RPMI7951 (cell line): ENCODE measurements around the gene PRRC2A. TPM values are rescaled to one million over a fixed set of nuclear protein-coding genes. Genes with fewer than 3 reads are reported as not detected.

ENCODE experiments used
- DNase-seq: peaks from one replicate; pipeline ENCODE4 v3.0.0-alpha.2; 2012; ENCODE audit warnings: low read depth
- total RNA-seq: library from RNA; depleted of rRNA; stranded (reverse); fragments of >200 nt; shearing (Covaris generic); gene quantifications from 2 replicates; pipeline ENCODE4 v1.2.3, GENCODE V29; 2014

PRRC2A gene
- total RNA-seq, 1 experiment from 2014 or later: 53.7 TPM

DNA sequence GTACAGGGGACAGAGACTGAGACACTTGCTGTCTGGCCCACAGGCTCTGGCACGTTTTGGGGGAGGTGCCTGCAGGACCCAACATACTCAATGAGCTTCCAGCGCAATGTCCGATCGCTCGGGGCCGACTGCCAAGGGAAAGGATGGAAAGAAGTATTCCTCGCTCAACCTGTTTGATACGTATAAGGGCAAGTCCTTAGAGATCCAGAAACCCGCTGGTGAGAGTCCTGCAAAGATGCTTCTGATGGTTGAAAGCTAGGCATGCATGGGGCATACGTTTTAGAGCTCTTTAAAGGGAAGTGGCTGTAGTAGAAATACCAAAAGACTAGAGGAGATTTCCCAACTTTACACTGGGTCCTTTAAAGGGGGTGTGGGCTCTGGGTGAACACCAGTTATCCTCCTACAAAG lies 2.2 kb downstream of the PRRC2A start:
- DNase-seq: no peak

DNA sequence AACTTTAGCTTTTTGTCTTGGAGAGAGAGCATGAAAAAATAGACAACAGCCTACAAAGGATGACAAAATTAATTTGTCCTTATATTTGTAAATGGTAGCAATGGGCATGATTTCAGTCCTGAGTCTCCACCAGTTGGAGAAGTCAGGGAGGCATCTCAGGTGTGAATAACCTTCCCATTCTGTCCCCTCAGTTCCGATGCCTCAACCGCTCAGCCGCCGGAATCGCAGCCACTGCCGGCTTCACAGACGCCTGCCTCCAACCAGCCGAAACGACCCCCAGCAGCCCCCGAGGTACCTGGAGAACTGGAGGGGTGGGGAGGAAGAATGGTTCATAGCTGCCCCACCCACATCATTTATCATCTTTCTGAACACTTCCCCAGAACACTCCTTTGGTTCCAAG lies 3.6 kb downstream of the PRRC2A start:
- DNase-seq: no peak

DNA sequence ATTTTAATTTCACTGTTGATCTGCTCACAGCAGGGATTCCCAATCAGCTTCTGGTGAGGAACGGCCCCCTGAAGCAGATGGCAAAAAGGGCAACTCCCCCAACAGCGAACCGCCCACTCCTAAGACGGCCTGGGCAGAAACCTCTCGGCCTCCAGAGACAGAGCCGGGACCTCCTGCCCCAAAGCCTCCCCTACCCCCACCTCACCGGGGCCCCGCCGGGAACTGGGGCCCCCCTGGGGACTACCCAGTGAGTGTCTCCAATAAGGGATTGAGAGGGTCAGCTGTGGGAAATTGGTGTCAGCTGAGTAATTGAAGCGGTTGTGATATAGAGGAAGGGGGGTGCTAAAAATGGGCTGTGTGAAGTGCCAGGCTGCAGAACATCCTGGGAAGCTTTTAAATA lies 6.4 kb downstream of the PRRC2A start:
- DNase-seq: no peak

DNA sequence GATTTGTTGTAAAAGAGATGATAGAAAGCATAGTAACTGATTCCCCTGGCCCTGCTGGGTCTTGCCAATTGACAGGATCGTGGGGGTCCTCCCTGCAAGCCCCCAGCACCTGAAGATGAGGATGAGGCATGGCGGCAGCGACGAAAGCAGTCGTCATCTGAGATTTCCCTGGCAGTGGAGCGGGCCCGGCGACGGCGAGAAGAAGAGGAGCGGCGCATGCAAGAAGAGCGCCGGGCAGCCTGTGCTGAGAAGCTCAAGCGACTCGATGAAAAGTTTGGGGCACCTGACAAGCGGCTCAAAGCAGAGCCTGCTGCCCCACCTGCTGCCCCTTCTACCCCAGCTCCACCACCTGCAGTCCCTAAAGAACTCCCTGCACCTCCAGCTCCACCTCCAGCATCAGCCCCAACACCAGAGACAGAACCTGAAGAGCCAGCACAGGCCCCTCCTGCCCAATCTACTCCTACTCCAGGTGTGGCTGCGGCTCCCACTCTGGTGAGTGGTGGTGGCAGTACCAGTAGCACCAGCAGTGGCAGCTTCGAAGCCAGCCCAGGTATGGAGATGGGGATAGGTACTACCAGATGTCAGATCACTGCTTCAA lies 7.3 kb downstream of the PRRC2A start:
- DNase-seq: no peak

DNA sequence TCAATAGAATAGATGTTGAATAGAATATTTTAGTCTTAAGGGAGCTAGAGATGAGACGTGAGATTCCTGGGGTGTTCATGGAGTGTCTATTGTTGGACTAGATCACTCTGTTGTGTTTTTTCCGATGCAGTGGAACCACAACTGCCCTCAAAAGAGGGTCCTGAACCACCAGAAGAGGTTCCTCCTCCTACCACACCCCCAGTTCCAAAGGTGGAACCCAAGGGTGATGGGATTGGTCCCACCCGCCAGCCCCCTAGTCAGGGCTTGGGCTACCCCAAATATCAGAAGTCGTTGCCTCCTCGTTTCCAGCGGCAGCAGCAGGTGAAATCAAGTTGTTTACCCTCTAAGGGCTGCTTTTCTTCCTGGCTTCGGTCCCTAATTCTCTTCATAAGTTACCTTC lies 8.5 kb downstream of the PRRC2A start:
- no peak for DNase-seq

DNA sequence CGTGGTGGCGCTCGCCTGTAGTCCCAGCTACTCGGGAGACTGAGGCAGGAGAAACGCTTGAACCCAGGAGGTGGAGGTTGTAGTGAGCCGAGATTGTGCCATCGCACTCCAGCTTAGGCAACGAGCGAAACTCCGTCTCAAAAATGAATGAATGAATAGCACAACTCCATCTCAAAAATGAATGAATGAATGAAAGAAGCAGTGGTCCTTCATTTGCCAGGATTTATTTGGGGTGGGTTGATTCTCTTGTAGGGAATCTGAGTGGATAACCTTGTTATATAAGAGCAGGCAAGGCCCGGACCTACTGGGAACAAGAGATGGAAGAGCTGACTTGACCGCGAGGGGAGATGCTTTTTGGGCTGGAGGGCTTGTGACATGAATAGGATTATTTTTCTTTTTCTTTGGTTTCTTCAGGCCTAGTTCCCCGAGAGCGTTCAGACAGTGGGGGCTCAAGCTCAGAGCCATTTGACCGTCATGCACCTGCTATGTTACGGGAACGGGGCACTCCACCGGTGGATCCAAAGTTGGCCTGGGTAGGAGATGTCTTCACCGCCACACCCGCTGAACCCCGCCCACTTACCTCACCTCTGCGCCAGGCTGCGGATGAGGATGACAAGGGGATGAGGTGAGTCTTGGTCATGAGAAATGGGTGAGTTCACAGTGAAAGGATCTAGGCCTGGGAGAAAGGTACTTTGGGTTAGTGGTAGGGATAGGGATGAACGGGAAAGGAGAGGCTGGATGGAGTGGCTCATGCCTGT lies 9.8 kb downstream of the PRRC2A start:
- no peak for DNase-seq

DNA sequence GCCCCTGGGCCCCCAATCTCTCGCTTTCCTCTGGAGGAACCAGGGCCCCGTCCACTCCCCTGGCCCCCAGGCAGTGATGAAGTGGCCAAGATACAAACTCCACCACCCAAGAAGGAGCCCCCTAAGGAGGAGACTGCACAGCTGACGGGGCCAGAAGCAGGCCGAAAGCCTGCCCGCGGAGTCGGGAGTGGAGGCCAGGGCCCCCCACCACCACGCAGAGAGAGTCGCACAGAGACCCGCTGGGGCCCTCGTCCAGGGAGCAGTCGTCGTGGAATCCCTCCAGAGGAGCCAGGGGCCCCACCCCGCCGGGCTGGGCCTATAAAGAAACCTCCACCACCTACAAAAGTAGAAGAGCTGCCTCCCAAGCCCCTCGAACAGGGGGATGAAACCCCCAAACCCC lies 10.7 kb downstream of the PRRC2A start:
- DNase-seq: no peak

DNA sequence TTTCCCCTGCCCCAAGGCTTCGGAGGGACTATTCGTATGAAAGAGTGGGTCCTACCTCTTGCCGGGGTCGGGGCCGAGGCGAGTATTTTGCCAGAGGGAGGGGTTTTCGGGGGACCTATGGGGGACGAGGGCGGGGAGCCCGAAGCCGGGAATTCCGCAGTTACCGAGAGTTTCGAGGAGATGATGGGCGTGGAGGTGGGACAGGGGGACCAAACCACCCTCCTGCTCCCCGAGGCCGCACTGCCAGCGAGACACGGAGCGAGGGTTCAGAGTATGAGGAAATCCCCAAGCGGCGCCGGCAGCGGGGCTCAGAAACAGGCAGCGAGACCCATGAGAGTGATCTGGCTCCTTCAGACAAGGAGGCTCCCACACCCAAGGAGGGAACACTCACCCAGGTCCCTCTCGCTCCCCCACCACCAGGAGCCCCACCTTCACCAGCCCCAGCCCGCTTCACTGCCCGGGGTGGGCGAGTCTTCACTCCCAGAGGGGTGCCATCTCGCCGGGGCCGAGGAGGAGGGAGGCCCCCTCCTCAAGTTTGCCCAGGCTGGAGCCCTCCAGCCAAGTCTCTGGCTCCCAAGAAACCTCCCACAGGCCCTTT lies 11.3 kb downstream of the PRRC2A start:
- no peak for DNase-seq

DNA sequence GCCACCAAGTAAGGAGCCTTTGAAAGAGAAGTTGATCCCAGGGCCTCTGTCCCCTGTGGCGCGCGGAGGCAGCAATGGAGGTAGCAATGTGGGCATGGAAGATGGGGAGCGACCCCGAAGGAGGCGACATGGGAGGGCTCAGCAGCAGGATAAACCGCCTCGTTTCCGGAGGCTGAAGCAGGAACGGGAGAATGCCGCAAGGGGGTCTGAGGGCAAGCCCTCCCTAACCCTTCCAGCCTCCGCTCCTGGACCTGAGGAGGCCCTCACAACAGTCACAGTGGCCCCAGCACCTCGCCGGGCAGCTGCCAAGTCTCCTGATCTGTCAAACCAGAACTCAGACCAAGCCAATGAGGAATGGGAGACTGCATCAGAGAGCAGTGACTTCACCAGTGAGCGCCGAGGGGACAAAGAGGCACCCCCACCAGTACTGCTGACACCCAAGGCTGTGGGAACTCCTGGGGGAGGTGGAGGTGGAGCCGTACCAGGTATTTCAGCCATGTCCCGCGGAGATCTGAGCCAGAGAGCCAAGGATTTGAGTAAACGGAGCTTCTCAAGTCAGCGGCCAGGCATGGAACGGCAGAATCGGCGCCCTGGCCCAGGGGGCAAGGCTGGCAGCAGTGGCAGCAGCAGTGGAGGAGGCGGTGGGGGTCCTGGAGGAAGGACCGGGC lies 11.9 kb downstream of the PRRC2A start:
- no peak for DNase-seq

DNA sequence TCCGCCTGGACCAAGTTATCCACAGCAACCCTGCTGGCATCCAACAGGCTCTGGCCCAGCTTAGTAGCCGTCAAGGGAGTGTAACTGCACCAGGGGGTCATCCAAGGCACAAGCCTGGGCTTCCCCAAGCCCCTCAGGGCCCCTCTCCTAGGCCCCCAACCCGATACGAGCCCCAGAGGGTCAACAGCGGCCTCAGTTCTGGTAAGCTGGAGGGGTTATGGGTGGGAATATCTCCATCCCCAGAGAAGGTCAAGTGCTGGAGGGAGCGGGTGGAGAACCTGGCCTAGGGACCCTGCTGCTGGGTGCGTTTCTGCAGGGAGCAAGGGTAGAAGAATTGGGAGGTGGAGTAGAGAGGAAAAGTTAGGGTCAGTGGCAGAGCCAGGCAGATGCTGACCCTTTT lies 12.9 kb downstream of the PRRC2A start:
- DNase-seq: no peak

DNA sequence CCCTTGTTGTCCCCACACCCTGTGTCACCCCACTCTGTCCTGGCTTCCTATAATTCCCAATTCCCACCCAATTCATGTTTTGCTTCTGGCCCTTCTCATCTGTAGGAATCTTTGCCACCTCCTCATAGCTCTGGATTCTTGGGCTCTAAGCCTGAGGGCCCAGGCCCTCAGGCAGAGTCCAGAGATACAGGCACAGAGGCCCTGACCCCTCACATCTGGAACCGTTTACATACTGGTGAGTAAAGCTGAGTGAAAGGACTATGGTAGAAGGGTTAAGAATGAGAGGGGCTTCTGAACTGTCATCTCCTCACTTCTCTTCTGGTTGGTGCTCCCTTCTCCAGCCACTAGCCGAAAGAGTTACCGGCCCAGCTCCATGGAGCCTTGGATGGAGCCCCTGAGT lies 13.6 kb downstream of the PRRC2A start:
- DNase-seq: peak; percentile 54

DNA sequence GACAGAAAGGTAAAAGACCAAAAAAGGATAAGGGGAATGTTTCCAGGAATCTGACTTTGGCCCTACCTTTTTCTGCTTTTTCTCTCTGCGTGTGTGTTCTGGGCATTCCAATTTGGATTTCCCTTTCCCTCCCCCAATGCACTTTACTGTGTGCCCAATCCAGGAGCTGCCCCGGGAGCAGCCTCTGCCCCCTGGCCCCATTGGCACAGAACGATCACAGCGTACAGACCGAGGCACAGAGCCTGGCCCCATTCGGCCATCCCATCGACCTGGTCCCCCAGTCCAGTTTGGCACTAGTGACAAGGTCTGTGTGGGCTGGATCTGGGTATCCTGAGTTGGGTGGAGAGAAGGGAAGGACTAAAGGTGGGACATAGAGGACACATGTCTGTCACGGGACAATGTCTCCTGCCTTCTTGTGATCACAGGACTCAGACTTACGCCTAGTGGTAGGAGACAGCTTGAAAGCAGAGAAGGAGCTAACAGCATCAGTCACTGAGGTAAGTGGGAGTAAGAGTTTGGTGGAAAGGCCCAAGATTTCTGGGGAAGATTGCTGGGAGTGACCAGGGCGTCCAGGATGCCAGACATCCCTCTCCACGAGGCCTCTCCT lies 14.6 kb downstream of the PRRC2A start:
- no peak for DNase-seq

DNA sequence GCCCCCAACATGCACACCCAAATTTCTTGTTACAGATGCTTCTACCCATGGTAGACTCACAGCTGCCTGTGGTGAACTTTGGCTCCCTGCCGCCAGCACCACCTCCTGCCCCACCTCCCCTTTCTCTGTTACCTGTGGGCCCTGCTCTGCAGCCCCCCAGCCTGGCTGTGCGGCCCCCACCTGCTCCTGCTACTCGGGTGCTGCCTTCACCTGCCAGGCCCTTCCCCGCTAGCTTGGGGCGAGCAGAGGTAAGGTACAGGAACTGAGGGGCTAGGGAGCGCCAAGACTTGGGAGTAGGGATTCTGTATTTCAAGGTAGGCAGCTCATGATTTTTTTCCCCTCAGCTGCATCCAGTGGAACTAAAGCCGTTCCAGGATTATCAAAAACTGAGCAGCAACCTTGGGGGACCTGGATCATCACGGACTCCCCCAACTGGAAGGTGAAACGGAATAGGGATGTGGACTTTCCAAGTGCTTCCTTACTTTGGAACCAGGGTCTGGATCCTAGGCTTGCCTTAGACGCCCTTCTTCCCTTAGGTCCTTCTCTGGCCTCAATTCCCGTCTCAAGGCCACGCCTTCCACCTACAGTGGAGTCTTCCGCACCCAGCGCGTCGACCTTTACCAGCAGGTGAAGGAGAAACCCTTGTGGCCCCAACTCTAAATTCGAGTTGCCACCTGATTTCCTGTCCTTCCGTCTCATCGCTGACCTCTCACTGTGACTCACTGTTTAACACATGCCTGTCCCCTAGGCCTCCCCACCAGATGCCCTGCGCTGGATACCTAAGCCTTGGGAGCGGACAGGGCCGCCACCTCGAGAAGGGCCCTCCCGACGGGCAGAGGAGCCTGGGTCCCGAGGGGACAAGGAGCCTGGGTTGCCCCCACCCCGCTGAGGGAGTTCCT lies 16.4 kb downstream of the PRRC2A start:
- DNase-seq: peak; percentile 18

DNA sequence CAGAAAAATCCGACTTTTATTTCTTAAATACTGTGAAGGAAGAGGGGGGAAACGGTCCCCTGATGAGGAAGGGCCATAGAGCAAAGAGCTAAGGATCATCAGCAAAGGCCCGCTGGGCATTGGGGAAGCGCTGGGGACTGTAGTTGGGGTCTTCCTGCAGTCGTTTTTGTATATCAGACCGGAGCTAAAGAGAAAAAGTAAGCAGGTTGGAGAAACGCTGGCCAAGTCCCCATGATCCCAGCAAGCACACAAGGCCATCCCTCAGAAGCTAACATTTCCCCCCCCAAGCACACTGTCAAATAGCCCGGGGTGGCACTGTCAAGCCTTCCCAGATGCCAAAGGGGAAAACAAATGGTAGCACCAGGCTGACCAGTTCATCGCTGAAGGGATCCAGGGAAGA lies 18.5 kb downstream of the PRRC2A start:
- DNase-seq: peak; percentile 36

DNA sequence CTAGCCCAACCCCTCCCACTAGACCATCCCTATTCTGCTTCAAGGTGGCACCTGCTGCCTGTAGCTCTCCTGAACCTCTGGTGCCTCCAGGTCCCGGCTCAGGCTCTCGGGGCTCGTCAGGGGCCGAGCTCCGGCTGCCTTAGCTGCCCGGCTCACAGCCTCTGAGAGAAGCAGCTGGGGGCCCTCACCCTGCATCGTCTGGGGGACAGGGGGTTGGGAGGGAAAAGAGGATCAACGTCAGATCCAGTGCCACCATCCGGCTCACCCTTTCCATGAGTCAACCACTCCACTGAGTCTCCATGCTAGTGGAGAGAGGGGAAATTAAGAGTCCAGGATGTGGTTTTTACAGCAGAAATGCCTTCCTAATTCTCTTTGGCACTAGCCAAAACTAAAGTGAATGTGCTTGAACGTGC lies 18.9 kb downstream of the PRRC2A start:
- peak; percentile 92 for DNase-seq

DNA sequence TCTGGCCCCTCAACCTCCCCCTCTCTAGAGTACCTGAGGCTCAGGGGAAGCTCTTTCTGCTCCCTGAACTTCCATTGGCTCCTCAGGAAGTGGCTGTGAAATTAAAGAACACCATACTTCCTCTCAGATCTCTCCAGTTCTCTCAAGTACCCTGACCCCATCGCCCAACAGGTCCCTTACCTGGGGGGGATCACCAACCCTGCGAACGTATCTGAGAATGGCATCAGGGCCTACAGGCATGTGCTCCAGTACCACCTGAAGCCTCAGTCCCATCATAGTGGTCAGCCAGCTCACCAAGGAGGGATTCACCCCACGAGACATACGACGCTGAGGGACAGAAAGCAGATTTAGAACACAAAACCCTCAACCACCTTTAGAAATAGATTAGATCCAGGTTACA lies 20.1 kb downstream of the PRRC2A start:
- no peak for DNase-seq

DNA sequence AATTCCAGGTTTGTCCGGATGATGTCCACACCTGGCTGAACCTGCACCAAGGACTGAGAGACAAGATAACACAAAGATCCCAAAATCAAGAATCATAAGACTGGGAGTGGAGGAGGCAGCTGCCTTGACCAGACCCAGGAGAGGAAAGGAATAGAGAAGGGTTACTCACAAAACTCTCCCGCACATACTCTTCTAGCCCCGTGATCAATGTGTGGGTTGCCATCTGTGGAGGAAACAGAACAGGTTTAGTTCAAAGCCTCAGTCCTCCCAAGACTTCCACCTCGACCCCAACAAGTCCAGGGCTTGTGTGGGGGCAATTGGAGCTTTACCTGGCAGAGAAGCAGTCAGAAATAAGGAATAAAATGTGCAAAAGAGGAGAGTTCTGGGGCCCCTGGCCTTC lies 20.9 kb downstream of the PRRC2A start:
- DNase-seq: no peak

DNA sequence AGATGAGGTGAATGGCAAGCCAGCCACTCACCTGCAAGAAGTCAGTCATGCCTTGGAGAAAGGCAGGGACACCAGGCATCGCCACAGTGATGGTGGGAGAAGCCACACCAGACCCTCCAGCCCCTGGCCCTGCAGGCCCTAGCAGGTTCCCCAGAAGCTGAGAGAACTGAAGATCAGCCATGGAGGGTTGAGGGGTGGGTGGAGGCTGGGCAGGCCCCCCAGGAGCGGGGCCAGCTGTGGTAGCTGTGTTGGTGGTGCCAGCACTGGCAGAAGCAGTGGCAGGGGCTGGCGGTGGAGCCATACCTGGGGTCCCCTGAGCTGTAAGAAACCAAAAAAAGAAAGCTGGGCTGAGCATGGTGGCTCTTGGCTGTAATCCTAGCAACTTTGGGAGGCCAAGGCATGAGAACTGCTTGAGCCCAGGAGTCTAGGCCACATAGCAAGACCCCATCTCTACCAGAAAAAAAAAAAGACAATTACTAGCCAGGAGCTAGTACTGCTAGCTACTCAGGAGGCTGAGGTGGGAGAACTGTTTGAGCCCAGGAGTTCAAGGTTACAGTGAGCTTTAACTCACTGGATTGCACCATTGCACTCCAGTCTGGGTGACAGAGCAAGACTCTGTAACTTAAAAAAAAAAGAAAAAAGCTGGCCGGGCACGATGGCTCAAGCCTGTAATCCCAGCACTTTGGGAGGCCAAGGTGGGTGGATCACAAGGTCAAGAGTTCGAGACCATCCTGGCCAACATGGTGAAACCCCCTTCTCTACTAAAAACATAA lies 22.5 kb downstream of the PRRC2A start:
- no peak for DNase-seq

DNA sequence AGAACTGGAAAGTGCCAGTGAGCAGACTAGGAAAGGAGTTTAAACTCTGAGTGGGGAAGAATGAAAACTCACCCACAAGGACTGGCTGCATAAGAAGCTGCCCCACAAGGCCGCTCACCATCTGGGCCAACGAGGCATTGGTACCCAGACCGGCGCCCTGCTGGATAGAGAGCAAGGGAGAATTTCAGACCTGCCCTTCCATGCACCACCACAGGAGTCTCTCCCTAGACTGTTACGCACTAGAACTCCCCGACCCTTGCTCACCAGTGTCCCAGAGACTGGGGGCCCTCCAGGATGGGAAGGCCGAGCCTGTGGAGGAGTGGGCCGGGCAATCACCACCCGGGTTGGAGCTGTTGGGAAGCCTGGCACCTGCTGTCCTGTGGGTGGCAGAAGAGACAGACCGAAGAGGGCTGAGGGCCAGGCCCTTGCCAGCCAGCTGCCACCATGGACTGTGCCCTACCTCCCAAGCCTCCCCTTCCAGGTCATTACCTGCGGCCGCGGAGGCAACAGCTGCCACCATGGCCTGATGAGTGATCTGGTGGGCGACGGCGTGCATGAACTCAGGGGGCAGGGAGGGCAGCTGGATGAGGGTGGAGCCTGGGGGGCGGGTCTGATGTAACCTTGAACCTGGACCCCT lies 23.4 kb downstream of the PRRC2A start:
- DNase-seq: no peak

DNA sequence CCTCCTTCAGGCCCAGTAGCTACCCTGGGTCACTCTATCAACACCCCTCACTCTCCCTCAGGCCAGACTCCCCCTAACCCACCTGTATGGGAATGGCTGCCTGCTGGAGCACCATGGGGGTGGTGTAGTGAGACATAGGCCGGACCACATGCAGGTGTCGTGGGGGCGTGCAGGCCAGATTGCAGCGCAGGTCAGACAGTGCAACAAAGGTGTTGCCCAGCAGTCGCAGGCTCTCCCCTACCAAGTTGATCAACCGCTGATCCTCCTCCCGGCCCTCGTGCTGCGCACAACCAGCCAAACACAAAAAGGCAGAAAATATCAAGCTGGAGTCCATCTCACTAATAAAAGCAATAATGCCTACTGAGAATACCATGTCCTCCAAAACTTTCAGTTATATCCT lies 24.8 kb downstream of the PRRC2A start:
- DNase-seq: no peak
